GM06990 (cell line): ENCODE data around the gene SCART1.

Experiments used
- DNase-seq: peaks from one replicate; pipeline ENCODE4 v3.0.0-alpha.2; 2011; ENCODE audit not compliant: insufficient read length; ENCODE audit errors: extremely low read depth
- H3K27me3 ChIP-seq: replicated peaks from 2 replicates; pipeline ENCODE4 v1.6.0; 2011; ENCODE audit warnings: low read length; ENCODE audit not compliant: control insufficient read depth, insufficient read depth
- H3K36me3 ChIP-seq: 2 replicates; pipeline ENCODE4 v1.5.1; 2011; ENCODE audit warnings: low read length; ENCODE audit not compliant: control insufficient read depth, insufficient read depth
- H3K4me3 ChIP-seq: replicated peaks from 2 replicates; pipeline ENCODE4 v1.5.1; 2011; ENCODE audit warnings: low read depth, mild to moderate bottlenecking, control low read depth, low read length
- TF ChIP-seq, protein P1 (sequence below): IDR thresholded peaks from 2 replicates; pipeline ENCODE4 v1.5.1; 2011; ENCODE audit warnings: low read length, control low read depth, mild to moderate bottlenecking, inconsistent platforms; ENCODE audit not compliant: insufficient read depth, poor library complexity, severe bottlenecking

Gene SCART1

DNA sequence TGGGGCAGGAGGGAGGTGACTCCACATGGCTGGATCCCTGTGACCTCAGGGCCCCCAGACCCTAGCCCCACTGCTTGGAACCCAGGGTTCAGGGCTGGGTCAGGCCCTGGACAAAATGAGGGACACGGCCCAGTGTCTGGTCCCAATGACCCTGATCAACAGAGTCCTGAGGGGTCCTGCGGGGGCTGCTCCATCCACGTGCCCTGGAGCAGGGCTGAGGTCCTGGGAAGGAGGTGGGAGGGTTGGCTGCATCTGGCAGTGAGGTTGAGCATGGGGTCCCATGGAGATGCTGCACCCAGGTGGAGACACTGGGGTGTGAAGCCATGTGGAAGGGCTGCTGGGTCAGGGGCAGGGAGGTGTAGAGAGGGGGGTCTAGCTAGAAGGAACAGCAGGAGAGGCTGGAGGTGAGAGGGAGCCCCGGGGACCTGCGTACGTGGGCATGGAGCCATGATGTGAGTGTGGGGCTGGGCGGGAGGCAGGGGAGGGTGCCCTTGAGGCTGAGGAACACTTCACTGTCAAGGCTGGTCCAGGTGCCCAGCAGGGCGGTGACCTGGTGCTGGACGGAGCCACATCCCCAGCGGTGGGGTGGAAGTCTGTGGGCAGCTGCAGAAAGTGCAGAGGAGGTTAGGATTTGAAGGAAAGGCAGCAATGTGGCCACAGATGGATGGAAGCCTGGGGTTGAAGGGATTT, 604 bp downstream of the SCART1 start:
- TF ChIP-seq, protein P1, sequence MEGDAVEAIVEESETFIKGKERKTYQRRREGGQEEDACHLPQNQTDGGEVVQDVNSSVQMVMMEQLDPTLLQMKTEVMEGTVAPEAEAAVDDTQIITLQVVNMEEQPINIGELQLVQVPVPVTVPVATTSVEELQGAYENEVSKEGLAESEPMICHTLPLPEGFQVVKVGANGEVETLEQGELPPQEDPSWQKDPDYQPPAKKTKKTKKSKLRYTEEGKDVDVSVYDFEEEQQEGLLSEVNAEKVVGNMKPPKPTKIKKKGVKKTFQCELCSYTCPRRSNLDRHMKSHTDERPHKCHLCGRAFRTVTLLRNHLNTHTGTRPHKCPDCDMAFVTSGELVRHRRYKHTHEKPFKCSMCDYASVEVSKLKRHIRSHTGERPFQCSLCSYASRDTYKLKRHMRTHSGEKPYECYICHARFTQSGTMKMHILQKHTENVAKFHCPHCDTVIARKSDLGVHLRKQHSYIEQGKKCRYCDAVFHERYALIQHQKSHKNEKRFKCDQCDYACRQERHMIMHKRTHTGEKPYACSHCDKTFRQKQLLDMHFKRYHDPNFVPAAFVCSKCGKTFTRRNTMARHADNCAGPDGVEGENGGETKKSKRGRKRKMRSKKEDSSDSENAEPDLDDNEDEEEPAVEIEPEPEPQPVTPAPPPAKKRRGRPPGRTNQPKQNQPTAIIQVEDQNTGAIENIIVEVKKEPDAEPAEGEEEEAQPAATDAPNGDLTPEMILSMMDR, result no peak
- no peaks in the 10 kb centered on the region for H3K36me3 ChIP-seq
- H3K27me3 ChIP-seq, result no peaks in the 10 kb centered on the region
- H3K4me3 ChIP-seq, result no peak overlapping the region
- DNase-seq, result no peak

DNA sequence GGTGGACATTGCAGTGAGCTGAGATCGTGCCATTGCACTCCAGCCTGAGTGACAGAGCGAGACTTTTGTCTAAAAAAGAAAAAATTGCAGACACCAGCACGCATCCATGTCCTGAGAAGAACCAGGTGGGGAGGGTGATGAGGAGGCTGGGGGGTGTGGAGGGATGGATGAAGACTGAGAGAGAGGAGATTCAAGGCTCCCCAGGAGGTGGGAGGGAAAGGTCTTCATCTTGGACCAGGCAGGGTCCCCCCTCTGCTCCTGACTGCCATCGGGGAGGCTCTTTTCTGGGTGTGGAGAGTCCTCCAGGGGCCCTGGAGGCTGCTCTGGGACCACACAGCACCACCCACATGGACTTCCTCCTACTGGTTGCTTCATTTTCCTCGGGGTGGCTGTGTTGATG, 1.5 kb downstream of the SCART1 start:
- TF ChIP-seq, protein P1, result no peak
- Histone ChIP-seq H3K27me3 (no peaks in the 10 kb centered on the region), H3K36me3 (no peaks in the 10 kb centered on the region), H3K4me3 (no peak overlapping the region)
- DNase-seq, result no peak

DNA sequence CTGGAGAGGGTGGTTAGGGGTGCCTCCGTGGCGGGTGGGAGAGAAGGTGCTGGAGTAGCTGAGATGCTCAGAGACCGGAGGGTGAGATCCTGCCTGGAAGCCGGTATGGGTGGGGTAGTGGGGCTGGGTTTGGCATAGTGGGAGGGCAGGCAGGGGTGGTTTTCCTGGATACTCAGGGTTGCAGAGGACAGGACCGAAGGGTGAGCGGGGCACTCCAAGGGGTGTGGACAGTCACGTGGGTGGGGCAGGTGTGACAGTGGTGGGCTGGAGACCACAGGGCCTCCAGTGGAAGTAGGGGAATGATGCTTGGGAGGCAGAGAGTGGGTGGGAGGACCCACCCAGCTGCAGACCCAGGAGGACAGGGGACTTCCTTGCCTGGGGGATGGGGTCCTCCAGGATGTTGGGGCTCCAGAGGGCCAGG, 1.9 kb downstream of the SCART1 start:
- Histone ChIP-seq H3K36me3 (no peaks in the 10 kb centered on the region), H3K27me3 (no peaks in the 10 kb centered on the region), H3K4me3 (no peak overlapping the region)
- DNase-seq, result no peak
- TF ChIP-seq, protein P1, result no peak

DNA sequence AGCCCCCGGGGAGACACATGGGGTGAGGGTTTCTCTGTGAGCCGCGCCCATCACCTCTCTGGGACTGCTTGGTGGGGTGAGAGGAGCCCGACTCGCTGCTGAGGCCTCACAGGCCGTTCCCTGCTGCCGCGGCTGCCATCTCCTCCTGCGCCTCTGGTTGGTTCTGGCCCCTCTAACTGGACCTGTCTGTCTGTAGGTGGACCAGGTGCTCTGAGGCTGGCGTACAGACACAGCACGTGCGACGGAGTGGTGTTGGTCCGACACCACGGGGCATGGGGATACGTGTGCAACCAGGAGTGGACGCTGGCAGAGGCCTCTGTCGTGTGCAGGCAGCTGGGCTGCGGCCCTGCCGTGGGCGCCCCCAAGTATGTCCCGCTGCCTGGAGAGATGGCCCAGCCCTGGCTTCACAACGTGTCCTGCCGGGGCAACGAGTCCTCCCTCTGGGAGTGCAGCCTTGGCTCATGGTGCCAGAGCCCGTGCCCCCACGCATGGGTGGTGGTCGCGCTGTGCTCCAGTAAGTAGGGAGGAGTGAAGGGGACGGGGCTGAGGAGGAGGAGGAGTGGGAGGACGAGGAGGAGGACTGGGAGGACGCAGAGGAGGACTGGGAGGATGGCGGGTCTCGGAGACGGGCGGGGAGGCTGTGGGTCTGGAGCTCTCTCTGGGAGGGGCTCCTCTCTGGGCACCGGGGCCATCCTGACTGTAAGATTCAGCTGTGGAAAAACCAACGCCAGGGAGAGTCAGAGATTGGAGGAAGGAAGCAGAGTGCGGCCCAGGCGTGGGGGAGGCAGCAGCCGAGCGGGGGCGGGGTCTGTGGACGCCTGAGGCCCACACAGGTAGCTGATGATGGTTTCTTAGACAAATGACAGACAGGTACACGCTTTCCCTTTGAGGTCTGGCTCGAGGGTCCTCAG, 2.6 kb downstream of the SCART1 start:
- no peak overlapping the region for H3K4me3 ChIP-seq
- no peaks in the 10 kb centered on the region for H3K36me3 ChIP-seq
- H3K27me3 ChIP-seq, result no peaks in the 10 kb centered on the region
- TF ChIP-seq, protein P1, result no peak
- no peak for DNase-seq

DNA sequence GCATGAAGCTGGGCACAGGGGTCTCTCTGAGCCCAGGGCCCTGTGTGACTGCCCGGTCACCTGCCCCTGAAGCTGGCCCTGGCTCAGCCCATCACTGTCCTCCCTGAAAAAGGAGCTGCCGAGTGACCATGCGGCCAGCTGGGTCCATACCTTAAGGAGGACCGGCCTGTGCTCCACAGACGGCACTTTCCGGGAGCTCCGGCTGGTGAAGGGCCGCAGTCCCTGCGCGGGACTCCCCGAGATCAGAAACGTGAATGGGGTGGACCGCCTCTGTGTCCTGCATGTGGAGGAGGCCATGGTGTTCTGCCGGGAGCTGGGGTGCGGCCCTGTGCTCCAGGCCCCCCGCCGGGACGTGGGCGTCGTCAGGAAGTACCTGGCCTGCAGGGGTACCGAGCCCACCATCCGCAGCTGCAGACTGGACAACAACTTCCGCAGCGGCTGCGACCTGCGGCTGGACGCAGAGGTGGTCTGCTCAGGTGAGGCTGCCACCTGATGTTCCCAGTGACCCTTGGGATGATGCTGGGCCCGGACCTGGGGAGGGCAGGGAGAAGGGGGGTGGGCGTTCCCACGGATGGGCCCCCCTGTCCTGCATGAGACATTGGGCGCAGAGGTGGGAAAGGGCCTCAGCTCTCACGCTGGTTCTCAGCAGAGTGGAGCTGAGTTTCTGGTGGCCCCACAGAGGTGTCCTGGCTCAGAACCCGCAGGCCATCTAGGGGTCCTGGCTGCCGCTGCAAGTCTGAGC, 3.5 kb downstream of the SCART1 start:
- H3K36me3 ChIP-seq, result no peaks in the 10 kb centered on the region
- TF ChIP-seq, protein P1, result no peak
- no peaks in the 10 kb centered on the region for H3K27me3 ChIP-seq
- DNase-seq, result no peak
- no peak overlapping the region for H3K4me3 ChIP-seq
